Stimulated activated CD8-positive, alpha-beta memory T cell treated with anti-CD3 and anti-CD28 coated beads, Interleukin-2, amount 100 ng/mL, for 1 hour (primary cell): ENCODE results near the gene ANKRD33.

Experiments
- DNase-seq, 2 donors: peaks; one replicate each; pipeline ENCODE4 v3.0.0-alpha.2; 2020; ENCODE audit warnings: low read depth in 2 of 2

The ANKRD33 gene

DNA sequence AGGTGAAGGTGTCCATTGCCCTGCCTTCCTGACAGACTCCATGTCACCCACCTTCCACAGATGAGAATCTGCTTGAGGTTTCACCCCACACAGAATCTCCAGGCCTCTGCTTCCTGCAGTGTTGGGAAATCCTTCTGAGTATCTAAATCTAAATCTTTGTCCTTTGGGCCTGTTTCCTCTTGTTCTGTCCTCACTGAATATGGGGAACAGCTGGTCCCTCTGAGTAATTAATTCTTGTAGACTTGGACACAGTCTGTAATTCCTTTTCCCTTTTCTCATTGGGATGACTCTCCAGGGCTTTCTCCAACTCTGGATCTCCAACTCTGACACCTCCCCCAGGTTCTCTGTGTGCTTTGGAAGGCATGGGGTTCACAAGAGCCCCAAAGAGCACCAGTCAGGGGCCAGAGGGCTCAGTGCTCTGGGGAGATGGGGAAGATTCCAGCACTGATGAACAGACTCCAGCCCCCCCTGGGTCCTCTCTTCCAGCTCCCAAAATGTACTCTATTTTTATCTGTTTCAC is 17.1 kb downstream of the ANKRD33 start:
- DNase-seq: no peak

DNA sequence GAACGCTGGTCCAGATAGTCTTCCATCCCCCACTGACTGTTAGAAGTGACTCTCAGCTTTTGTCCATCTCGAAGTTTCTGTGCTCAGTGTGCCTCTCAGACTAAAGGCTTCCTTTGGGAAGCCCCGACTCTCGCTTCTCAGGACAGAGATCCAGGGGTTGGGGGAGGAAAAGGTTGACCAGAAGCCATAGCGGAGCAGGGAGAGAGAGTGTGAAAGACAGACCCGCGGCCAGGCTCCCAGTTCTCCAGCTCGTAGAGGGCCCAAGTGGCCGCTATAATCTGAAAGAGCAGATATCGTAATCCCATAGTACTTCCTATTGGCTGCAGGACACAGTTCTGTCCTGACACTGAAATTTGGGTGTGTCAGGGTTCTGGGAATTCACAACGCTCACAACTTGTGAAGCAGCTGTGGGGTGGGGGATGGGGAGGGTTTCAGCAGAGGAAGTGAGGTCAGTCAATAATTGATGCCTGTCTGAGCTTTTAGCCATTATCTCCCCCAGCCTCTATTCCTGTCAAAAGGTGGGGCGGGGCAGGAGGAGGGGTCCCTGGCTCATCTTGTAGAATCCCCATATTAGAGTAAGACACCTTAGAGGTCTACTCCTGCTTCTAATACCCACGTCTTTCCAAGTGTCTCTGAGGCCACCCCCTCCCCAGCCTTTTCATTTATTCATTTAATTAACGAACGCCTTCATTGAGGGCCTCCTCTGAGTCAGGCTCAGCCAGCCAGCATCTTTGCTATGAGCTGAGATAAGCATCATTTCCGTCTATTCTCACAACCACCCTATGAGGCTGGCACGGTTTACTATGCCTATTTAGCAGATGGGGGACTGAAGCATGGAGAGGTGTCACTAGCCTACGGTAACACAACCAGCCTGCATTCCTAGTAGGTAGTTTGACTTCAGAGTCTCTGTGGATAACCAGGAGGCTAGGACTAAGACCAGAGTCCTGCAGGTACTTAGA is 17.8 kb downstream of the ANKRD33 start:
- no peak for DNase-seq

DNA sequence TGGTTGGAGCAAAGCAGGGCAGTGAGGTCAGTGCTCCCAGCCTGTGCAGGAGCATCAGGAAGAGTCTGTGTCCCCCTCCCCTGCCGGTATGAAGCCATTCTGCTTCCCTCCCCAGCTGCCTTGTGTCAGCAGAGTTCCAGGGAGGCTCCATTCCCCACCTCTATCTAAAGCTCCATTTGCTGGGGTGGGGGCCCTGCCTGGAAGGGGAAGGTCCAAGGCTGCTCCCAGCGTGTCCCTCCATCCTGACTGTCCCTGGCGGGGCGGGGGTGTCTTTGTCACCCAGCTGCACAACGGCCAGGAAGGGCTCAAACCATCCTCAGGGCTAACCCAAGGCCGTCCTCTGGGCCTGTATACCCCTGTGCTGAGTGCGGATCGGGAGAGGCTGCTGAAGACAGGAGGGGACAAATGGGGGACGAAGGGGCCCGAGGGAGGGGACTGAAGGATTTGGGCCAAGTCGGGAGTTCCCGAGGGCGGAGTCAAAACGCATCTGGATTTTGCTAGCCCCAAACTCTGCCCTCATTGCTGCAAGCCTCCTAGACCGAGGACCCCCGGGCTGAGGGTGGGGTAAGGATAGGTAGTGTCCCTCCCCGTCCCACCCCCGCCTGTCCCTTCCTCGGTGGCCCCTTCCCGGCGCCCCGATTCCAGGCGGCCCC is 18.7 kb downstream of the ANKRD33 start:
- no peak for DNase-seq

DNA sequence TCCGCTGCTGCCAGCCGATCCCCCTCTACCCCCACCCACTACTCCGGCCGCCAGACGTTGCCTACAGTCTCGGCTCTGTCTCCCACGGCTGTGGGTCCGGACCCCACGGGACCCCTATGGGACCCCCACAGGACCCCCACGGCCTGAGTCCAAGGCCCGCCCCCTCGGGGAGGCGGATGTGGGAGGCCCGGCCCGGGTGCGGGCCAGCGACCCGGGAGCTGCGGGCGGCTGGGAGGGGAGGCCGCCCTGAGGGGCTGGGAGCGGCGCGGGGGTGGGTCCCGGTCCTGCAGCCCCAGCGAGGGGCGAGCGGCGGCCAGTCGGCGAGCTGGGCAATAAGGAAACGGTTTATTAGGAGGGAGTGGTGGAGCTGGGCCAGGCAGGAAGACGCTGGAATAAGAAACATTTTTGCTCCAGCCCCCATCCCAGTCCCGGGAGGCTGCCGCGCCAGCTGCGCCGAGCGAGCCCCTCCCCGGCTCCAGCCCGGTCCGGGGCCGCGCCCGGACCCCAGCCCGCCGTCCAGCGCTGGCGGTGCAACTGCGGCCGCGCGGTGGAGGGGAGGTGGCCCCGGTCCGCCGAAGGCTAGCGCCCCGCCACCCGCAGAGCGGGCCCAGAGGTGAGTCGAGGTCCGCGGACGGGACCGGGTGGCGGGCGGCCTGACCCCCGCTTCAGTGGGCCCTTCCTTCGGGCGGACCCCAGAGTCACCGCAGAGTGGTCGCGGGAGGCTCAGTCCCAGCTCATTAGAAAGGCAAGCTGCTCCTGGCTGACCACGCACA is 19.4 kb downstream of the ANKRD33 start, which contains the start of gene ACVRL1:
ACVRL1 (plus strand) TSS at position 422 of the 773 bp plus-strand sequence. CDS start 4,971 bp downstream, outside the sequence.
- no peak for DNase-seq

DNA sequence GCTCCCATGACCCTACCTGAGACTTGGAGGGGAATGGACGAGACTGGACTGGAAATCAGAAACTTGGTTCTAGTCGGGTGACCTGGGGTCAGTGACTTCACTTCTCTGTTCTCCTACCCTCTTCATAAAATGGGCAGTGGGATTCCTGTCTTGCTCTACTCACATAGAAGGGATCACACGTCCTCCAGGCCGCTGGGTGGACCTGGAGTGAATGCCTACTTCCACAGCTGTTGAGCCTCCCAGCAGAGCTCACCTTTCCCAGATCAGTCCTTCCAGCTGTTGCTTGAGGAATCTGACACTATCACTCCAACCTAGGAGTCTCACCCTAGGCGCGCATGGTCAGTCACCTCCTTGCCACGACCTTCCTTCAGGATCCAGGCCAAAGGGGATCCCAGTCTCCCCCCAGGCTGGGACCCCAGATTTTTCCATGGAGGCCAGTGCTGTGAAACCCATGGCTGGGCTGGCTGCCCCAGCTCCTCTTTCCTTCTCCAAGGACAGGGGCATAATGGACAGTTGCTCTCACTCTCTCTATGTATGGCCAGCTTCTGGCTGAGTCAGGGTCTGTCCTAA is 20.0 kb downstream of the ANKRD33 start:
- DNase-seq: no peak

DNA sequence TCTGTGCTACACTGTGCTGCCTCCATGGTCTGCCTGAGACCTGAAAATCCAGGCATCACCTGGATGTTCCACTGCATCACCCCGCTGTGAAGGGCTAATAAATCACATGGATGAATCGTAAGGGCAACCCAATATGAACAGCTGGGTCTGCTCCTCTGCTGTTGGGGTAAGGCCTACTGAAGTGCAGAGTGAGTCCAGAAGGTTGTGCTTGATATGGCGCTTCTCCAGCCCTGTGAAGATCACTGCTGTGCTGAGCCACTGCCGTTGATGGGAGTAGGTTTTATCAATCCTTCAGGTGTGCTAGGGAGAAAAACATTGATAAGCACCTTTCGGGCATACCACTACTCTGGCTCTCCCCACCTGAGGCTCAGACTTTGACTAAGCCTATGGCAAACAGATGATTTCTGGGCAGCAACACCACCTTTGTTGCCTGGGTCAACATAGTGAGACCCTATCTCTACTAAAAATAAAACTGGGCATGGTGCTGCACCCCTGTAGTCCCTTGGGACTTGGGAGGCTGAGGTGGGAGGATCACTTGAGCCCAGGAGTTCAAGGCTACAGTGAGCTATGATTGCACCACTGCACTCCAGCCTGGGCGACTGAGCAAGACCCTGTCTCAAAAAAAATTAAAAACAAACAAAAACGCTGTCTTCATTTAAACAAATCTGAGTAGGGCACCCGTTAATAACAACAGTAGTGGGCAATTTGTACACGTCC is 21.1 kb downstream of the ANKRD33 start:
- DNase-seq: no peak

DNA sequence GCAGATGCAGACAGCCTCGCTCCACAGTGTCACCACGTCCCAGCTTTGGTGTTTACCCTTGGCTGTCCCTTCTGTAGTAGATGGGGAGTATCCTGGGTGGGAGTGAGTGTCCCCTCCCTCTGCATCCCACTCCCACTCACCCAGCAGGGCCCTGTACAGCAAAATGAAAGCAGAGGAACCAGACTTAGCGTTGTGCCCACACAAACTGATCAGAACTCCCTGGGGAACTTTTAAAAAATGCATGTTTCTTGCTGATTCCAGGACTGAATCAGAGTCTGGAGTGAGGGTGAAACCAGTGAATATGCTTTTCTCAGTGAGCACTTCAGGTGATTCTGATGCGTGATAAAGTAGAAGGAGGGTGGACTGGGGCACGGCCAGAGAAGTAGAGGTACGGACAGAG is 22.3 kb downstream of the ANKRD33 start:
- DNase-seq: no peak

DNA sequence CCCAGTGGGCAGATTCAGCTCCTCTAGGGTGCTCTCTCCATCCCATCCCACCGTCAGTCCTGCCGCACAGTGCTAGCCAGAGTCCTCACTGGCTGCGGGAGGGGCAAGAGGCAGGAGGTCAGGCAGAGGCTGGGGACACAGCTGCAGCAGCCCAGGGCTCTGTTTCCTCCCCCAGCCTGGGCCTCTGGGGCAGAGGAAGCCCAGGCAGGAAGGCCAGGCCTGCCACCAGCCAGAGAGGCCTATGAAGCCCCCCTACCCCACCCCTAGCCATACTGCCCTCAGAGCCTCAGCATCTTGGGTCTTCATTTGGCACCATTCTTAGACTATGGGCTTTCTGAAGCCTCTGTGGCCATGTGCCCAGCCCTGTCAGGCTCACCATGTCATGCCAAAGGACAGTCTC is 22.8 kb downstream of the ANKRD33 start:
- no peak for DNase-seq

DNA sequence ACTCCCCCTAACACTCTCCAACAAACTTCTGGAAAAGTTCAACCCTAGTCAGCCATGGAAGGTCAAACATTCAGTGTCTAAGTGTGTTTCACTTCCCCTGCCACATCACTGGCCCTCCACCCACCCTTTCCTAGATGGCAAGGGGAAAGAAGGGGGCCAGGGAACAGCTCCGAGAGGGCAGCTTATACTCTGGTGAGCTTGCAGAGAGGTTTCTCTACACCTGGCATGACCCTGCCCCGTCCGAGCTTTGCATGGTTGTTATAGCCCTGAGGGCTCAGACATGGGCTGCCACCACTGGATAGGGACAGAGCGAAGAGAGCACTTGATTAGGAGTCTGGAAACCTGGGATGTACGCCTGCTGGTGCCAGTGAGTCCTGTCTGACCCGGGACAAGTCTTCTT is 23.4 kb downstream of the ANKRD33 start:
- DNase-seq: no peak

DNA sequence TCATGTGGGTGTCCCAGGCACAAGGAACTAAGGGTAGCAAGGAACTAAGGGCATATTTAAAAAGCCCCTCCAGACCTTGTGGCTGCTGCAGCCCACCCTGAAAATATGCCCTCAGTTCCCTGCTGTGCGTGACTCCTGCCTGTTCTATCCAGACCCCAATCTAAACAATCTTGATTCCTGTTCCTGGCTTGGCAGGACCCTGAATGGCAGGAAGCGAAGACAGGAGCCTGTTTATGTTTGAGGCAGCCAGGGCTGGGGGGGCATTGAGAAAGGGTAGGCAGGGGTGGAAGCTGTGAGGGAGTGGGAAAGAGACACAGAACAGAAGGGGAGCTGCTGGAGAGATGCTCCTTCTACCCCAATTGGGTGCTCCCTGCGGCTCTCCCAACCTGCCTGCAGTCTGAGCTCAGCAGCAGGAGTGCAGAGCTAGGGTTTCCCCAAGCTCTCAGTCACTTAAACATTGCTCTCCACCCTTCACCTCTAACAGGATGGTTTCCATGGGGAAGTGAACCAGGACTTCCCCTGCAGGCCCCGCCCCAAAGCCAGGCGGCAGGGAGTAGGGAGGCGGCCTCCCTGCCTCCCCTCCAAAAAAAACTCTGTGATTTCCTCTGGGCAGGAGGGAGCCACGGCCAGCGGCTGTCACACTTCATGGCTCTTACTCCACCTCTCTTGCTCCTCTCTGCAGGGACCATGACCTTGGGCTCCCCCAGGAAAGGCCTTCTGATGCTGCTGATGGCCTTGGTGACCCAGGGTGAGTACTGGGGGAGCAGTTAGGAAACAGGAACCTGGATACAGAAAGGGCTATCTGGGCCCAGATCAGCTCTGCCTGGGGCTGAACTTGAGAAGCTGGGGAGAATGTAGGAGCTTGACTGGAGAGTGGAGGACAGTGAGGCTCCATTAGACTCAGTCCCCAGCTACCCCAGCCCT is 24.1 kb downstream of the ANKRD33 start:
- no peak for DNase-seq

DNA sequence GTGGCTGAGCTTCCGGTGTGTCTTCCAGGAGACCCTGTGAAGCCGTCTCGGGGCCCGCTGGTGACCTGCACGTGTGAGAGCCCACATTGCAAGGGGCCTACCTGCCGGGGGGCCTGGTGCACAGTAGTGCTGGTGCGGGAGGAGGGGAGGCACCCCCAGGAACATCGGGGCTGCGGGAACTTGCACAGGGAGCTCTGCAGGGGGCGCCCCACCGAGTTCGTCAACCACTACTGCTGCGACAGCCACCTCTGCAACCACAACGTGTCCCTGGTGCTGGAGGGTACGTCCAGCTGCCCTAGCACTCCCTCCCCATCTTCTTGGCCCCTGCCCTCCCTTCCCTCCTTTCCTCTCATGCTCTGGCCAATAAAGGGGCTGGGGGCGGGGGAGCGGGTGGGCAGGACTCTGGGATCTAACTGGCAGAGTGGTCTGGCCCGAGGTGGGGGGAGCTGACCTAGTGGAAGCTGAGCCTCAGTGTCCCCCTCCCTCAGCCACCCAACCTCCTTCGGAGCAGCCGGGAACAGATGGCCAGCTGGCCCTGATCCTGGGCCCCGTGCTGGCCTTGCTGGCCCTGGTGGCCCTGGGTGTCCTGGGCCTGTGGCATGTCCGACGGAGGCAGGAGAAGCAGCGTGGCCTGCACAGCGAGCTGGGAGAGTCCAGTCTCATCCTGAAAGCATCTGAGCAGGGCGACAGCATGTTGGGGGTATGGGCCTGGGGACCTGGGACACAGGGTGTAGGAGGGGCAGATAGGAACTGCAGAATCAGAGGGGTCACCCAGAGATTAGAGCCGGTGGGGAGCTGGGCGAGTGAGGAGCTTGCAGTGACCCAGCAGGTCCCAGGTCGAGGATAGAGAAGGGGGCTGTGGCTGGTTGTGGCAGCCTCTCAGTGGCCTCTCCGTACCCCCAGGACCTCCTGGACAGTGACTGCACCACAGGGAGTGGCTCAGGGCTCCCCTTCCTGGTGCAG is 25.4 kb downstream of the ANKRD33 start:
- no peak for DNase-seq

DNA sequence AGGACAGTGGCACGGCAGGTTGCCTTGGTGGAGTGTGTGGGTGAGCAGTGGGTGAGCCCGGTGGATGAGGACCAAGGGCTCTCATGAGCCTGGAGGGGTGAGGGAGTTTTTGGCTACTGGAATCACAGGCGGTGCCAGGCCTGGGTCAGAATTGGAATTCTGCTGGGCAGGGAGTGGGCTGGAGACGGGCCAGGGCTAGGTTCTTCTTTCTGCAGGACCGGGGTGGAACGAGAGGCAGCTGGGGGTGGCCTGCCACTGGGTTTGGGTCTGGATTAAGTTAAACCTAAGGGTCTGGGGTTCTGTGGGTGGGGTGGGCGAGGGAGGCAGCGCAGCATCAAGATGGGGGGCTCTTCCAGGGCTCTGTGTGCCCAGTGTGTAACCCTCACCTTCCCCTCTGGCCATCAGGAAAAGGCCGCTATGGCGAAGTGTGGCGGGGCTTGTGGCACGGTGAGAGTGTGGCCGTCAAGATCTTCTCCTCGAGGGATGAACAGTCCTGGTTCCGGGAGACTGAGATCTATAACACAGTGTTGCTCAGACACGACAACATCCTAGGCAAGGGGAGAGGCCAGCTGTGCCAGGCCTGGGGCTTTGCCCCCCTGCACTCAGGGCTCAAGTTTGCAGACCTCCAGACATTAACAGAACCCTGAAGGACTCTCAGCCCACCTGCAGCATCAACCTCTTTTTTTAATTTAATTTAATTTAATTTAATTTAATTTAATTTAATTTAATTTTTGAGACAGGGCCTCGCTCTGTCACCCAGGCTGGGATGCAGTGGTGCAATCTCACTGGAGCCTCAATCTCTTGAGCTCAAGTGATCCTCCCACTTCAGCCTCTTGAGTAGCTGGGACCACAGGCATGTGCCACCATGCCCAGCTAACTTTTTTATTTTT is 26.4 kb downstream of the ANKRD33 start:
- DNase-seq: no peak

DNA sequence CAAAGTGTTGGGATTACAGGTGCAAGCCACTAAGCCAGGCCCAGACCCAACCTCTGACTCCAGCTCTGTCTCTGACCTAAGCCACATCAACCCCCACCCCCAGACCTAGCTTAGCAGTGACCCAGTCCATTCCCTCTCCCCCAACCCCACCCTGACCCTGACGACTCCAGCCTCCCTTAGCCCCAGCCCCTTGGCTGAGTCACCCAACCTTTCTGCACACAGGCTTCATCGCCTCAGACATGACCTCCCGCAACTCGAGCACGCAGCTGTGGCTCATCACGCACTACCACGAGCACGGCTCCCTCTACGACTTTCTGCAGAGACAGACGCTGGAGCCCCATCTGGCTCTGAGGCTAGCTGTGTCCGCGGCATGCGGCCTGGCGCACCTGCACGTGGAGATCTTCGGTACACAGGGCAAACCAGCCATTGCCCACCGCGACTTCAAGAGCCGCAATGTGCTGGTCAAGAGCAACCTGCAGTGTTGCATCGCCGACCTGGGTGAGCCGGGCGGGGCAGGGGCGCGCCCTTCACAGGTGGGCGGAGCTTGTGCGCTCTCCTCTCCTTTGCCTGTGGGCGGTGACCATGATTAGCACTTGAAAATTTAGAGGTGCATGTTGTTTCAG is 27.2 kb downstream of the ANKRD33 start:
- no peak for DNase-seq

DNA sequence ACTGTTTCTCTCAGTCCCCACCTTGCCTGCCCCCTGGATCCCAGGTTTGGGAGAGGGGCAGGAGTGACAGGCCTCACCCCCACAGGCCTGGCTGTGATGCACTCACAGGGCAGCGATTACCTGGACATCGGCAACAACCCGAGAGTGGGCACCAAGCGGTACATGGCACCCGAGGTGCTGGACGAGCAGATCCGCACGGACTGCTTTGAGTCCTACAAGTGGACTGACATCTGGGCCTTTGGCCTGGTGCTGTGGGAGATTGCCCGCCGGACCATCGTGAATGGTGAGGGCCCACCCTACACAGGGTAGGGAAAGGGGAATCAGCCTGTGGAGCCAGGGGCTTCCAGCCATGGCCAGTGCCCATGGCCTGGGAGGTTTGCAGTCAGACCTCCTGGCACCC is 28.0 kb downstream of the ANKRD33 start:
- DNase-seq: no peak

DNA sequence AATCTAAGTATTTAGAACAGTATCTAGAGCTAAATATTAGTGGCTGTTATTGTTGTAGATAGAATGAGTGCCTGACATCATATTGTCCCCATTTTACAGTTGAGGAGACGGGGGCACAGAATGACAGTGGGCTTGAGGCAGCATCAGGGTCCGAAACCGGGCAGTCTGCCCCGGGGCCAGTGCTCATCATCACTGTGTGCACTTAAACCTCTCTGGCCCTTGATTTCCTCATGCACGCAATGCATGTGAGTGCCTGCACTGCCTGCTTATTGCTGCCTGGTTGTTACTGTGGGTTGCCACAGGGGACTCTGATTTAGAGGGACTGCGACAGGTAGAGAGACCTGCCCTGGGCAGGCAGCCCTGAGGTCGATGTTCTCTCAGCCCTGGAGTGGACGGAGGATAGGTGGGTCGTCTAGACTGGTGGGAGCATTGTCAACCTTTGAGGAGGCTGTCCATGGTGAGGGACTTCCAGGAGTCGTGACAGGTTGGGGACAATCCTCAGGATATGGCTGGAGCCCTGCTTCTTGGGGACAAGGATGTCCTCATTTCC is 29.2 kb downstream of the ANKRD33 start:
- no peak for DNase-seq

DNA sequence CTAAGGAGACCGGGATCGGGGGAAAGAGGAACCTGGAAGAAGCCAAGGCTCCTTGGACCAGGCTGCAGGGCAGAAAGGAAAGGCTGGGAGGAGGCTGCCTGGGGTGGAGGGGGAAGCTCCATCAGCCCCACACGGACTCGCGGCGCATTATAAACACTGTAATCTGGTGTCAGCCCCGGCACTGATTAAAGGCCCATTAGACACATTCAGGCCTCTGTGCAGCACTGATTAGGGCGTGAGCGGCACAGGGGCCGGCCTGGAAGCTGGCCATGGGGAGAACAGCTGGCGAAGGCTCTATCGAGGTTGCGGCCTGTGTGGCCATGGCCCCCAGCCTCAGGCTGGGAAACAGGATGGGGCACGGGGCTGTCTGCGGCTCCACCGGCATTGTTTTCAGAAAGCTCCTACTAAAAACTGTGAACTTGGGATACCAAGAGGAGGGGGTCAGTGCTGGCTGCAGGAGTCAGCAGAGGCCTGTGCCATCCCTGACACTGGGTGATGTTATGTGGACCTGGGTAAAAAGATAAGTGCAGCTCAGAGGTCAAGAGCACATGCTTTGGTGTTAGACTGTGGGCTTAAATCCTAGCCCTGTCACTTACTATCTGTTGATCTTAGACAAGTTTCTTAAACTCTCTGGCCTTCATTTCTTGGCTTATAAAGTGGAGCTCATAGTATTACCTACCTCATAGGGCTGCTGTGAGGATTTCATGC is 30.0 kb downstream of the ANKRD33 start:
- DNase-seq: no peak
